GM10266 (cell line): ENCODE results near the gene HOXA7.

Experiments
- DNase-seq: peaks from one replicate; pipeline ENCODE4 v3.0.0; 2012; ENCODE audit errors: extremely low spot score
- CTCF ChIP-seq: IDR thresholded peaks from 2 replicates; pipeline ENCODE4 v1.5.1; 2012; ENCODE audit warnings: mild to moderate bottlenecking, low read depth; ENCODE audit not compliant: control insufficient read depth, insufficient read depth; ENCODE audit errors: missing control alignments

Gene HOXA7

GRCh38 chr7:27186668-27187474 is 30.4 kb upstream of the HOXA7 start:
- TF ChIP-seq CTCF = no peak
- DNase-seq = no peak

GRCh38 chr7:27185854-27186667 is 29.6 kb upstream of the HOXA7 start:
- DNase-seq = no peak

GRCh38 chr7:27185013-27185853 is 28.8 kb upstream of the HOXA7 start, which contains the start of gene HOXA11:
TSS of gene HOXA11 (minus strand) at chr7:27185232. CDS start at chr7:27185144, 88 bp downstream.
- no peak for TF ChIP-seq CTCF
- DNase-seq = no peak

More at GRCh38 chr7:27185854-27186667, 29.6 kb upstream of the HOXA7 start:
- no peak for TF ChIP-seq CTCF

- no peak for DNase-seq
- no peak for TF ChIP-seq CTCF
Observed at GRCh38 chr7:27184337-27185012, 28.0 kb upstream of the HOXA7 start.

GRCh38 chr7:27183682-27184336 is 27.3 kb upstream of the HOXA7 start:
- DNase-seq = no peak
- TF ChIP-seq CTCF = no peak
